AG04450 (cell line): ENCODE results near the gene OBI1. TPM values are rescaled to one million over a fixed set of nuclear protein-coding genes. Genes with fewer than 3 reads are reported as not detected.

Experiments used
- CTCF ChIA-PET: fragments of 300-600, 350-600 bp; formaldehyde crosslinking; extraction: SDS; loops from one replicate; lab custom pipeline; 2022; ENCODE audit warnings: antibody characterized with exemption, inconsistent platforms; lab: Charles Lee
- POLR2A ChIA-PET: fragments of 350-600 bp; formaldehyde crosslinking; extraction: SDS; loops from one replicate; lab custom pipeline; 2021; ENCODE audit warnings: antibody characterized with exemption, inconsistent platforms; lab: Yijun Ruan, JAX
- DNase-seq: peaks from one replicate; pipeline ENCODE4 v3.0.0-alpha.2; 2011; ENCODE audit warnings: low read depth, low spot score
- H3K27ac ChIP-seq: one replicate; pipeline ENCODE4 v1.5.1; 2012; ENCODE audit warnings: low read depth, low read length, control low read depth
- H3K27me3 ChIP-seq: one replicate; pipeline ENCODE4 v1.6.0; 2012; ENCODE audit warnings: low read length; ENCODE audit not compliant: control insufficient read depth, insufficient read depth
- H3K4me3 ChIP-seq: 2 replicates; pipeline ENCODE4 v1.5.1; 2011; ENCODE audit warnings: mild to moderate bottlenecking, low read depth, low read length, control low read depth
- H3K9me3 ChIP-seq: 2 replicates; pipeline ENCODE4 v1.5.1; 2012; ENCODE audit warnings: low read length; ENCODE audit not compliant: control insufficient read depth, insufficient read depth
- polyA plus RNA-seq: library from polyadenylated mRNA; depleted of rRNA; stranded (reverse); fragments of >200 nt; gene quantifications from 2 replicates; pipeline ENCODE4 v1.2.3, GENCODE V29; 2011
- TF ChIP-seq, protein P1 (sequence below): IDR thresholded peaks from 2 replicates; pipeline ENCODE4 v1.5.1; 2011; ENCODE audit warnings: low read depth, low read length, control low read depth, inconsistent platforms

The OBI1 gene
- polyA plus RNA-seq, 1 experiment = 13.6 TPM

DNA sequence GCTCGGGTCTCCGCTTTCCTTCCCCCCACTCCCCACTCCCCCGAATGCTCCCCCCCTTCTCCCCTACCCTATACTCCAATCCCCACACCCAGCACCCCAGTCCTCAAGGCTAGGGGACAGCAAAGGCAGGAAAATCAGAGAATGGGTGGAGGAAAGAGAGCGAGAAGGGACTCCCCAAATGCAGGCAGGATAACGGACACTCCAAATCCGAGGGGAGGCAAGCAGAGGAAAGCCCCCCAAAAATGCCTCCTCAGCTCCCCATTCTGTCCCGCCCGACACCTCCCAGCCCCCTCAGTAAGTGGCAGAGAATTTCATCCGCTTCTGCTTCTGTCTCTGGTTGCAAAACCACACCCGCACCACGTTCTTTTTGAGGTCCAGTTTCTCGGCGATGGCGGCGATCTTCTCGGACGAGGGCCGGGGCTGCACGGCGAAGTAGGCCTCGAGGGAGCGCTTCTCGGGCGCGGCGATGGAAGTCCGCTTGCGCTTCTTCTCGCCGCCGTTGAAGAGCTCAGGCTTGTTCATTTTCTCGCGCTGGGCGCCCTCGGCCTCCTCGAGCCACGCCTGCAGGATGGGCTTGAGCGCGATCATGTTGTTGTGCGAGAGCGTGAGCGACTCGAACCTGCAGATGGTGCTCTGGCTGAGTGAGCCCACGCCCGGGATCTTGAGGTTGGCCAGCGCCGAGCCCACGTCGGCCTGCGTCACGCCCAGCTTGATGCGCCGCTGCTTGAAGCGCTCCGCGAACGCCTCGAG, 57.7 kb downstream of the OBI1 start:
- H3K27ac ChIP-seq = no peak overlapping the region
- peaks cover 90% of the 10 kb centered on the region for H3K27me3 ChIP-seq
- DNase-seq = no peak
- peaks cover 3% of the 10 kb centered on the region; the same call in 1 of the 2 replicates for H3K9me3 ChIP-seq
- ChIA-PET POLR2A (no interaction called here), CTCF (interaction anchor here (1.3 kb wide), 1 partner anchor 480 kb away, joined by 3 read pairs; no protein-coding TSS in a partner anchor)
- TF ChIP-seq, protein P1, sequence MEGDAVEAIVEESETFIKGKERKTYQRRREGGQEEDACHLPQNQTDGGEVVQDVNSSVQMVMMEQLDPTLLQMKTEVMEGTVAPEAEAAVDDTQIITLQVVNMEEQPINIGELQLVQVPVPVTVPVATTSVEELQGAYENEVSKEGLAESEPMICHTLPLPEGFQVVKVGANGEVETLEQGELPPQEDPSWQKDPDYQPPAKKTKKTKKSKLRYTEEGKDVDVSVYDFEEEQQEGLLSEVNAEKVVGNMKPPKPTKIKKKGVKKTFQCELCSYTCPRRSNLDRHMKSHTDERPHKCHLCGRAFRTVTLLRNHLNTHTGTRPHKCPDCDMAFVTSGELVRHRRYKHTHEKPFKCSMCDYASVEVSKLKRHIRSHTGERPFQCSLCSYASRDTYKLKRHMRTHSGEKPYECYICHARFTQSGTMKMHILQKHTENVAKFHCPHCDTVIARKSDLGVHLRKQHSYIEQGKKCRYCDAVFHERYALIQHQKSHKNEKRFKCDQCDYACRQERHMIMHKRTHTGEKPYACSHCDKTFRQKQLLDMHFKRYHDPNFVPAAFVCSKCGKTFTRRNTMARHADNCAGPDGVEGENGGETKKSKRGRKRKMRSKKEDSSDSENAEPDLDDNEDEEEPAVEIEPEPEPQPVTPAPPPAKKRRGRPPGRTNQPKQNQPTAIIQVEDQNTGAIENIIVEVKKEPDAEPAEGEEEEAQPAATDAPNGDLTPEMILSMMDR = no peak
- H3K4me3 ChIP-seq = no peak overlapping the region

DNA sequence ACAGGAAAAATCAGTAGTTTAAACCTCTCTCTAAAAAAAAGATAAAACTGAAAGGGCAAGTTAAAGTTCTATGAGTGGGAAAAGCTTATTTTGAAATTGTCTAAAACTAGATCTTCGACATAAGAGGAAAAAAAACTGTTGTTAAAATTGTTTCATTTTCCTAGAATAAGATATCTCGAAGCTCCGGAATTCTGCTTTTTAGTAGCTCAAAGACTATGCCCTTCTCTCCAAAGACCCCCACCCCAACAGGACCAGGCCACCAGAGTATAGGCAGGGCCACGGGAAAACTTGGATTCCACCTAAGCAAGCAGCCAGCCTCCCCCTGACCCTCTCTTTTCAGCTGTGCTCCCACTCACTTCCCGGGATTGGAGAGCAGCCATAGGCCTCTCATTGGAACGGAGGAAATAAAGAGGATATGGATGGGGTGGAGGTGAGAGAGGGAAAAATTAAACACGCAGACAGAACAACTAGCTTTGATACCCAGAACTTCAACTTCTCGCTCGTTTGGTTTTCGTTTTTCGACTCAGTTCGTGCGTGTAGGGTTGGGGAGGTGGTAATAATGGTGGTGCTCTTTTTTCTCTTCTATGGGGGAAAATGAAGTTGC, 58.6 kb downstream of the OBI1 start:
- Histone ChIP-seq H3K9me3 (peaks cover 6% of the 10 kb centered on the region; the same call in 1 of the 2 replicates), H3K27ac (no peak overlapping the region), H3K4me3 (no peak overlapping the region), H3K27me3 (peaks cover 90% of the 10 kb centered on the region)
- TF ChIP-seq, protein P1 = no peak
- CTCF ChIA-PET = interaction anchor here (1.3 kb wide), 1 partner anchor 479 kb away, joined by 3 read pairs; no protein-coding TSS in a partner anchor
- DNase-seq = no peak
- POLR2A ChIA-PET = no interaction called here

GRCh38 chr13:78599645-78600279, 59.2 kb downstream of the OBI1 start:
- ChIA-PET POLR2A (no interaction called here), CTCF (interaction anchor here (1.3 kb wide), 1 partner anchor 479 kb away, joined by 3 read pairs; no protein-coding TSS in a partner anchor)
- no peak overlapping the region for H3K27ac ChIP-seq
- no peak for DNase-seq
- no peak overlapping the region for H3K4me3 ChIP-seq
- H3K9me3 ChIP-seq = peaks cover 6% of the 10 kb centered on the region; the same call in 1 of the 2 replicates
- TF ChIP-seq, protein P1 = no peak
- peaks cover 90% of the 10 kb centered on the region for H3K27me3 ChIP-seq

DNA sequence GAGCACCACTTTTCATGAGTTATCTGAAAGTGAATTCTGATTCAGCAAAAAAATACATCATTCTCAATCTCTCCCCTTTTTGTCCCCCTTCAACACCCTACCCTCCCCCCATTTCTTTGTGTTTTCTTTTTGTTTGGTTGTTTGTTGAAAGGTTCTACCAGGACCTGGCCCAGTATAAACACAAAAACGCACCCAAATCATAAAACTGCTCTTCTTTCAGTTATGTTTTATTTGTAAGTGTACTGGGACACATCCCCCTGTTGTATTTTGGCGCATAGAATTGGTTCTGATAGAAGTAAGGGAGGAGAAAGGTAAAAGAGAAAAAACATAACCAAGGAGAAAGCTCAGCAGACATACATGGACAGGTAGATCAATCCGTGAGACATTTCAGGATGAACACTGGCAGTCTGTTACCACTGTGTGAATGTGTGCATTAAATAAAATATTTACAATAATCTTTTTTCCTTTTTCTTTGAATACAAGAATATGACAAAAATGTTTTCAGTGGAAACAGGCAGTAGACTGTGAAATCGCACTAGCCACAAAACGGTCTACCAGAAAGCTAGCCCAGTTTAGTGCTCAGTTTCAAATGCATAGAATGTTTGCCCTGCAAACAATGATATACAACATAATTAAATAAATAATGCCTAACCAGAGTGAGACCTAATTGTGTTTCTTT, 59.9 kb downstream of the OBI1 start:
- ChIA-PET POLR2A (no interaction called here), CTCF (no interaction called here)
- H3K4me3 ChIP-seq = no peak overlapping the region
- TF ChIP-seq, protein P1 = no peak
- peaks cover 6% of the 10 kb centered on the region for H3K9me3 ChIP-seq
- no peak for DNase-seq
- H3K27me3 ChIP-seq = peaks cover 90% of the 10 kb centered on the region
- H3K27ac ChIP-seq = no peak overlapping the region
